Measurements from ENCODE around the gene TRIM3.
"Not testable (repeated sequence)": the region's sequence is repeated elsewhere in the genome, so short reads cannot be mapped to it uniquely, and the experiment has no call there.

DNA sequence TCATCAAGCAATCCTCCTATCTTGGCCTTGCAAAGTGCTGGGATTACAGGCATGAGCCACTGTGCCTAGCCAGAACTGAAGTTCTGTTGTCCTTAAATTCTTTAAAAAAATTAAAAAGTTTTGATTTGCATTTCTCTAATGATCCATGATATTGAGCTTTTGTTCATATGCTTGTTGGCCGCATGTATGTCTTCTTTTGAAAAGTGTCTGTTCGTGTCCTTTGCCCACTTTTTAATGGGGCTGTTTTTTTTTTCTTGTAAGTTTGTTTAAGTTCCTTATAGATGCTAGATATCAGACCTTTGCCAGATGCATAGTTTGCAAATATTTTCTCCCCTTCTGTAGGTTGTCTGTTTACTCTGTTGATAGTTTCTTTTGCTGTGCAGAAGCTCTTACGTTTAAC lies 48.2 kb upstream of the TRIM3 start:
- TF ChIP-seq, protein P1, sequence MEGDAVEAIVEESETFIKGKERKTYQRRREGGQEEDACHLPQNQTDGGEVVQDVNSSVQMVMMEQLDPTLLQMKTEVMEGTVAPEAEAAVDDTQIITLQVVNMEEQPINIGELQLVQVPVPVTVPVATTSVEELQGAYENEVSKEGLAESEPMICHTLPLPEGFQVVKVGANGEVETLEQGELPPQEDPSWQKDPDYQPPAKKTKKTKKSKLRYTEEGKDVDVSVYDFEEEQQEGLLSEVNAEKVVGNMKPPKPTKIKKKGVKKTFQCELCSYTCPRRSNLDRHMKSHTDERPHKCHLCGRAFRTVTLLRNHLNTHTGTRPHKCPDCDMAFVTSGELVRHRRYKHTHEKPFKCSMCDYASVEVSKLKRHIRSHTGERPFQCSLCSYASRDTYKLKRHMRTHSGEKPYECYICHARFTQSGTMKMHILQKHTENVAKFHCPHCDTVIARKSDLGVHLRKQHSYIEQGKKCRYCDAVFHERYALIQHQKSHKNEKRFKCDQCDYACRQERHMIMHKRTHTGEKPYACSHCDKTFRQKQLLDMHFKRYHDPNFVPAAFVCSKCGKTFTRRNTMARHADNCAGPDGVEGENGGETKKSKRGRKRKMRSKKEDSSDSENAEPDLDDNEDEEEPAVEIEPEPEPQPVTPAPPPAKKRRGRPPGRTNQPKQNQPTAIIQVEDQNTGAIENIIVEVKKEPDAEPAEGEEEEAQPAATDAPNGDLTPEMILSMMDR (IDR thresholded peaks at IDR 0.05), result not testable (repeated sequence)
- TF ChIP-seq EP300, POLR2AphosphoS5, POLR2A (IDR thresholded peaks at IDR 0.05): not testable (repeated sequence)
